Peyer's patch (tissue), 4 donors: ENCODE results near the gene SETMAR. TPM values are rescaled to one million over a fixed set of nuclear protein-coding genes. Genes with fewer than 3 reads are reported as not detected.

Experiments
- DNase-seq, 3 donors: peaks; one replicate each; pipeline ENCODE4 v3.0.0-alpha.2; 2017 to 2019
- H3K27ac ChIP-seq, 4 donors: fragments of 200-600 bp; sonication (generic); one replicate each; pipeline ENCODE4 v1.5.1; 2016 to 2019
- H3K27me3 ChIP-seq, 2 donors: fragments of 200-600 bp; sonication (generic); one replicate each; pipeline ENCODE4 v1.5.1; 2019
- H3K36me3 ChIP-seq, 3 donors: fragments of 200-600 bp; sonication (generic); one replicate each; pipeline ENCODE4 v1.5.1; 2016 to 2019
- H3K4me1 ChIP-seq, 4 donors: fragments of 200-600 bp; sonication (generic); one replicate each; pipeline ENCODE4 v1.5.1; 2016 to 2019
- H3K4me3 ChIP-seq, 4 donors: fragments of 200-600 bp; sonication (generic); 1 replicate in 3 of 4; 2 replicates in 1 of 4; pipeline ENCODE4 v1.5.1; 2016 to 2019; ENCODE audit warnings: mild to moderate bottlenecking in 1 of 4
- H3K9me3 ChIP-seq, 4 donors: fragments of 200-600 bp; sonication (generic); one replicate each; pipeline ENCODE4 v1.5.1; 2016 to 2019; ENCODE audit warnings: mild to moderate bottlenecking in 1 of 4
- POLR2A ChIP-seq, 2 donors: fragments of 450-650 bp; IDR thresholded peaks; one replicate each; pipeline ENCODE4 v1.5.1; 2017; ENCODE audit warnings: antibody characterized with exemption in 2 of 2, mild to moderate bottlenecking in 2 of 2, moderate library complexity in 2 of 2
- total RNA-seq, 4 donors: library from RNA; depleted of rRNA; stranded (reverse); fragments of >200 nt; gene quantifications; one replicate each; pipeline ENCODE4 v1.1.0, GENCODE V29; 2016
- TF ChIP-seq, protein P1 (sequence below), 6 experiments: fragments of 450-650 bp in 4 of 6; fragments of 200-600 bp in 2 of 6; sonication (generic) in 1 of 6; IDR thresholded peaks; one replicate each; pipeline ENCODE4 v1.5.1; 2017 to 2019; ENCODE audit warnings: antibody characterized with exemption in 6 of 6, mild to moderate bottlenecking in 3 of 6, moderate library complexity in 1 of 6

The SETMAR gene
- total RNA-seq, 4 donors from 2014 or later = 5.6 to 28.9 (median 16.2) TPM

DNA sequence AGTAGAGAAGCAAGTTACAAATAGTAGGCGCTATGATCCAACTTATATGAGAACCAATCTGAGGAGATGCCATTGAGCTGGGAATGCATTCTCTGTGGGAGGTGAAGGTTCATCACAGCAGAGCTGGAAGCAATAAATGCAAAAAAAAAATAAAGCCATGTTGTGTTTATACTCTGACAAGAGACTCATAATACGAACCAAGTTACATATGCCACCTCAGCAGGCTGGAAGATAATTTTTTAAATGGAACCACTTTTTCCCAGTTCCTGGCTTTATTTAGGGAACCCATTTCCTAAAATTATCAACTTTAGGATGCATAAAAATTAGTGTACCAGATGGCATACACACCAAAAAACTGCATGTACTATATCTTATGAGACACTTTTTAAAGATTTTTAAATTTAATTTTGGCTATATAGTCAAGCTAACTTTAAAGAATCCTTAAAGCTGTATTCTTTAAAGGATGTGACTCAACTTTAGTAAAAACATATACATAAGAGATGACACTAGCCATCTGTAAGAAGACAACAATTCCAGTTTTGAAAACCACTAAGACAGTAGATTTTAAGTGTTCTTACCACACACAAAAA, 23.6 kb upstream of the SETMAR start:
- no peak for TF ChIP-seq POLR2A (IDR thresholded peaks at IDR 0.05)
- TF ChIP-seq, protein P1, sequence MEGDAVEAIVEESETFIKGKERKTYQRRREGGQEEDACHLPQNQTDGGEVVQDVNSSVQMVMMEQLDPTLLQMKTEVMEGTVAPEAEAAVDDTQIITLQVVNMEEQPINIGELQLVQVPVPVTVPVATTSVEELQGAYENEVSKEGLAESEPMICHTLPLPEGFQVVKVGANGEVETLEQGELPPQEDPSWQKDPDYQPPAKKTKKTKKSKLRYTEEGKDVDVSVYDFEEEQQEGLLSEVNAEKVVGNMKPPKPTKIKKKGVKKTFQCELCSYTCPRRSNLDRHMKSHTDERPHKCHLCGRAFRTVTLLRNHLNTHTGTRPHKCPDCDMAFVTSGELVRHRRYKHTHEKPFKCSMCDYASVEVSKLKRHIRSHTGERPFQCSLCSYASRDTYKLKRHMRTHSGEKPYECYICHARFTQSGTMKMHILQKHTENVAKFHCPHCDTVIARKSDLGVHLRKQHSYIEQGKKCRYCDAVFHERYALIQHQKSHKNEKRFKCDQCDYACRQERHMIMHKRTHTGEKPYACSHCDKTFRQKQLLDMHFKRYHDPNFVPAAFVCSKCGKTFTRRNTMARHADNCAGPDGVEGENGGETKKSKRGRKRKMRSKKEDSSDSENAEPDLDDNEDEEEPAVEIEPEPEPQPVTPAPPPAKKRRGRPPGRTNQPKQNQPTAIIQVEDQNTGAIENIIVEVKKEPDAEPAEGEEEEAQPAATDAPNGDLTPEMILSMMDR (IDR thresholded peaks at IDR 0.05) = no peak
- Histone ChIP-seq H3K36me3 (no peaks in the 10 kb centered on the region), H3K27me3 (no peaks in the 10 kb centered on the region), H3K4me1 (no peaks in the 10 kb centered on the region), H3K27ac (no peak overlapping the region), H3K4me3 (no peak overlapping the region), H3K9me3 (no peaks in the 10 kb centered on the region)
- no peak for DNase-seq

DNA sequence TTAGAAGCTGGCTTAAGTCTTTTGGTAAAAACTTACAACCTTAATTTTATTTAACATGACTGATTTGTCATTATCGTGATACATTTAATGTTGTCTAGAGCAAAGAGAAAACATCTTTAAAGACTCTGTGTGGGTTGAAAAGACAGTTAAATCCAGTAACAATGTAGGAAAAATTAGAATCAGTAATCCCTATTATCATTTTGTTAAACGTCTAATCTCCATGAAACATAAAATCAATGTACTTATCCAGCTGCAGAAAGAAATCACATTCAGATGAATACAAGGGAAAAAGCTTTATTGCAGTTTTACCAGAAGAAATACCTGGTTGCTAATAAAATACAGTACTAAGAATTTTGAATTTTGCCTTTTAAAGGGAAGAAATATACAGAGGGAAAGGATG, 21.2 kb upstream of the SETMAR start:
- Histone ChIP-seq H3K36me3 (no peaks in the 10 kb centered on the region), H3K4me3 (no peak overlapping the region), H3K27me3 (no peaks in the 10 kb centered on the region), H3K27ac (no peak overlapping the region), H3K4me1 (no peaks in the 10 kb centered on the region), H3K9me3 (no peaks in the 10 kb centered on the region)
- TF ChIP-seq POLR2A (IDR thresholded peaks at IDR 0.05) = no peak
- TF ChIP-seq, protein P1 (IDR thresholded peaks at IDR 0.05) = no peak
- DNase-seq = no peak

DNA sequence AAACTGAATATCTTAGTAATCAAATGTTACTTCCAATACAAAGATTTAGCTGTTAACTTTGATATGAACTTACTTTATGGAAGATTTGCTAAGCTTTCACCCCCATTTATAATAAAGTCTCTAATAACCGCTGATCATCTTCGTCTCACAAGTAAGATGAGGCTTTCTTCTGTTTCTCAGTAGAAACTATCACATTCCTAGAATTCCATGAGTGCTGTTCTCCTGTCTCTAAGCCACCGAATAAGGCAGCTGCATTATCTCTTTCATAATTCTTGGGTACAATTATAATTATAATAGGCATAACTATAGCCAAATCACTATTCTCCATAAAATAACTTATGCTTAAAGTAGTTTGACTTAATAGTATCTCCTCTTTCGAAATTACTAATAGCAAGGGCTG, 18.3 kb upstream of the SETMAR start:
- TF ChIP-seq POLR2A (IDR thresholded peaks at IDR 0.05) = no peak
- TF ChIP-seq, protein P1 (IDR thresholded peaks at IDR 0.05) = no peak
- H3K9me3 ChIP-seq = no peaks in the 10 kb centered on the region
- DNase-seq = no peak
- no peaks in the 10 kb centered on the region for H3K27me3 ChIP-seq
- H3K4me1 ChIP-seq = no peaks in the 10 kb centered on the region
- H3K36me3 ChIP-seq = no peaks in the 10 kb centered on the region
- H3K4me3 ChIP-seq = no peak overlapping the region
- H3K27ac ChIP-seq = no peak overlapping the region

DNA sequence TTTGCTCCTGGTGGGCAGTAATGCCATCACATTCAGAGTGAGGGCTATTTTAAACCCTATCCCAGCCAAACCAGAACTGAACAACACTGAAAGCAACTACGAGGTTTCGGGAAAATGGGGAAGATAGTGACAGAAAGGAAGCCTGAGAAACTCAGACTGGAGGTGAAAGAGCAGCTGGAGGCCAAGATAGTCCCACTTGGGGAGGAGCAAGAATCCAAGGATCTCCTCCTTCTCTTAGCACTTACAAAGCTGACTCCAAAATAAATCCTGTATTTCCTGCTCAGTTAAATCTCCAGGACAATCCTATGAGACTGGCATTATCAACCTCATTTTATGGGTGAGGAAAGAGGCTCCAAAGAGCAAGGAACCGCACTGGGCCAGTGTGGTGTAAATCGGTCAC, 14.1 kb upstream of the SETMAR start:
- no peak overlapping the region for H3K27ac ChIP-seq
- DNase-seq = no peak
- H3K36me3 ChIP-seq = no peaks in the 10 kb centered on the region
- no peak for TF ChIP-seq POLR2A (IDR thresholded peaks at IDR 0.05)
- TF ChIP-seq, protein P1 (IDR thresholded peaks at IDR 0.05) = no peak
- no peak overlapping the region for H3K4me3 ChIP-seq
- H3K4me1 ChIP-seq = no peaks in the 10 kb centered on the region
- no peaks in the 10 kb centered on the region for H3K9me3 ChIP-seq
- no peaks in the 10 kb centered on the region for H3K27me3 ChIP-seq

DNA sequence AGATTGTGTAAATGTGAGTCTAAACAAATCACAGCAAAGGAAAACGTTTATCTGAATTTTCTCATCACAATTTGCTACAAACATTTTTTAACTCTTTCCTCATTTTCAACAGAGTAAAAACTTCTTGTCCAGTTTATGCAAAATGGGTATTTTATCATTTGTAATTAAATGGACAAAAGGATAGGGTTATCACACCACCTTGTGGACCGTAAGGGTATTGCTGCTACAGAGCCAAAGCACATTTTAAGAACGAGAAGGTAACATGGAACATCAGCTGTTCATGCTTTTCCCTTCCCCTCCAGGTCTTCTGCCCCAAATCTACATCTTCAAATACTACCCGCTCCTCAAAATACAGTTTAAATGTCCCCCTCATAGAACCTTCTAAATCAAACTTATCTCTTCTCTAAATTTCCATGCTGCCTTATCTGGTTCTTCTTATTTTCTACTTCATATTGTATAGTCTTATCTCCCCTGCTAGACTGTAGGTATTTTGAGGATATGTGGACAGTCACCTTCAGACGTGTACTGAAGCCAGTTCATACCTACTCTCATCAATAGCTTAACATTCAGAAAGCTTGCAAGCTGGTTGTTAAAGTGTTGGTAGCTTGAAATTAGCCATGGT, 12.8 kb upstream of the SETMAR start:
- no peak overlapping the region for H3K4me3 ChIP-seq
- no peaks in the 10 kb centered on the region for H3K4me1 ChIP-seq
- peak in 2 of 3 donors; percentile 21 to 72 for DNase-seq
- no peak overlapping the region for H3K27ac ChIP-seq
- no peaks in the 10 kb centered on the region for H3K9me3 ChIP-seq
- H3K36me3 ChIP-seq = no peaks in the 10 kb centered on the region
- TF ChIP-seq, protein P1 (IDR thresholded peaks at IDR 0.05) = peak; percentile 88 to 93 (median 92)
- no peak for TF ChIP-seq POLR2A (IDR thresholded peaks at IDR 0.05)
- no peaks in the 10 kb centered on the region for H3K27me3 ChIP-seq
